Uterus (tissue), 4 donors: ENCODE results near the gene TMEM164. TPM values are rescaled to one million over a fixed set of nuclear protein-coding genes. Genes with fewer than 3 reads are reported as not detected.

ENCODE experiments used
- DNase-seq, 2 donors: peaks; one replicate each; pipeline ENCODE4 v3.0.0-alpha.2; 2019 to 2020
- H3K27ac ChIP-seq, 2 donors: fragments of 200-600 bp; sonication (generic); 1 replicate in 1 of 2; 2 replicates in 1 of 2; pipeline ENCODE4 v1.5.1; 2016 to 2018
- H3K27me3 ChIP-seq, 2 donors: fragments of 200-600 bp; sonication (generic); one replicate each; pipeline ENCODE4 v1.5.1; 2018 to 2019; ENCODE audit warnings: control low read depth in 1 of 2
- H3K36me3 ChIP-seq, 2 donors: fragments of 200-600 bp; sonication (generic); one replicate each; pipeline ENCODE4 v1.5.1; 2019; ENCODE audit warnings: control low read depth in 1 of 2
- H3K4me1 ChIP-seq, 2 donors: fragments of 200-600 bp; sonication (generic); one replicate each; pipeline ENCODE4 v1.5.1; 2018 to 2019; ENCODE audit warnings: control low read depth in 1 of 2
- H3K4me3 ChIP-seq, 2 donors: fragments of 200-600 bp; sonication (generic); 1 replicate in 1 of 2; 2 replicates in 1 of 2; pipeline ENCODE4 v1.5.1; 2018 to 2019; ENCODE audit warnings: mild to moderate bottlenecking in 1 of 2
- H3K9me3 ChIP-seq, 2 donors: fragments of 200-600 bp; sonication (generic); one replicate each; pipeline ENCODE4 v1.5.1; 2019; ENCODE audit warnings: control low read depth in 1 of 2
- CTCF ChIP-seq, 4 experiments: fragments of 200-600 bp in 2 of 4; fragments of 450-650 bp in 2 of 4; sonication (generic) in 2 of 4; IDR thresholded peaks; one replicate each; pipeline ENCODE4 v1.5.1; 2016 to 2019; ENCODE audit warnings: antibody characterized with exemption in 4 of 4, mild to moderate bottlenecking in 2 of 4, moderate library complexity in 1 of 4
- POLR2A ChIP-seq, 2 donors: fragments of 450-650 bp; IDR thresholded peaks; one replicate each; pipeline ENCODE4 v1.6.1; 2016; ENCODE audit warnings: antibody characterized with exemption in 2 of 2, mild to moderate bottlenecking in 1 of 2, moderate library complexity in 1 of 2
- intact Hi-C: fragments of 100-400 bp; cut with DNase I; formaldehyde crosslinking; loops from one replicate; pipeline ENCODE4 v1.15.1; 2023; ENCODE audit warnings: low total_unique reads
- total RNA-seq, 4 donors: library from RNA; depleted of rRNA in 3 of 4; stranded (reverse); fragments of >200 nt in 3 of 4; gene quantifications; one replicate each; pipeline versions ENCODE4 v1.1.0 to v1.2.4, GENCODE V29; 2014 to 2023
- donor health status: DM: yes; HTN: yes; CAD: no.

The TMEM164 gene
- total RNA-seq, 4 donors from 2014 or later = 3.1 to 18.9 (median 11.5) TPM

- Histone ChIP-seq H3K27ac (no peak overlapping the region), H3K9me3 (no peaks in the 10 kb centered on the region), H3K4me3 (no peak overlapping the region), H3K4me1 (no peaks in the 10 kb centered on the region), H3K27me3 (no peaks in the 10 kb centered on the region), H3K36me3 (no peaks in the 10 kb centered on the region)
- no peak for TF ChIP-seq POLR2A (IDR thresholded peaks at IDR 0.05)
- no peak for TF ChIP-seq CTCF (IDR thresholded peaks at IDR 0.05)
- intact Hi-C loops = no loop called here
- no peak for DNase-seq
These were observed 47.5 kb downstream of the TMEM164 start for GRCh38 chrX:110050386-110050785.

GRCh38 chrX:110050901-110051300, 48.0 kb downstream of the TMEM164 start:
- Histone ChIP-seq H3K4me3 (no peak overlapping the region), H3K27ac (no peak overlapping the region), H3K36me3 (no peaks in the 10 kb centered on the region), H3K4me1 (no peaks in the 10 kb centered on the region), H3K9me3 (no peaks in the 10 kb centered on the region), H3K27me3 (no peaks in the 10 kb centered on the region)
- TF ChIP-seq POLR2A (IDR thresholded peaks at IDR 0.05) (no peak), CTCF (IDR thresholded peaks at IDR 0.05) (no peak)
- DNase-seq = no peak
- intact Hi-C loops = no loop called here

GRCh38 chrX:110051559-110051958, 48.6 kb downstream of the TMEM164 start:
- no peaks in the 10 kb centered on the region for H3K4me1 ChIP-seq

GRCh38 chrX:110052303-110052702, 49.4 kb downstream of the TMEM164 start:
- Histone ChIP-seq H3K9me3 (no peaks in the 10 kb centered on the region), H3K27me3 (no peaks in the 10 kb centered on the region), H3K27ac (no peak overlapping the region), H3K4me3 (no peak overlapping the region), H3K36me3 (no peaks in the 10 kb centered on the region), H3K4me1 (no peaks in the 10 kb centered on the region)
- TF ChIP-seq CTCF (IDR thresholded peaks at IDR 0.05) (no peak), POLR2A (IDR thresholded peaks at IDR 0.05) (no peak)
- intact Hi-C loops = no loop called here
- no peak for DNase-seq

More at GRCh38 chrX:110051559-110051958, 48.6 kb downstream of the TMEM164 start:
- intact Hi-C loops = no loop called here
- Histone ChIP-seq H3K27ac (no peak overlapping the region), H3K36me3 (no peaks in the 10 kb centered on the region), H3K4me3 (no peak overlapping the region), H3K9me3 (no peaks in the 10 kb centered on the region), H3K27me3 (no peaks in the 10 kb centered on the region)
- DNase-seq = no peak
- TF ChIP-seq POLR2A (IDR thresholded peaks at IDR 0.05) = no peak
- no peak for TF ChIP-seq CTCF (IDR thresholded peaks at IDR 0.05)

- no peak overlapping the region for H3K27ac ChIP-seq
- intact Hi-C loops = no loop called here
- no peaks in the 10 kb centered on the region for H3K27me3 ChIP-seq
- no peak for DNase-seq
- H3K4me1 ChIP-seq = no peaks in the 10 kb centered on the region
- TF ChIP-seq POLR2A (IDR thresholded peaks at IDR 0.05) (no peak), CTCF (IDR thresholded peaks at IDR 0.05) (no peak)
- H3K4me3 ChIP-seq = no peak overlapping the region
- H3K9me3 ChIP-seq = no peaks in the 10 kb centered on the region
- no peaks in the 10 kb centered on the region for H3K36me3 ChIP-seq
These were observed 50.5 kb downstream of the TMEM164 start for GRCh38 chrX:110053453-110053852.
